Measurements from ENCODE around the gene NLGN1.

The NLGN1 gene

GRCh38 chr3:173744895-173745294 lies 347.4 kb downstream of the NLGN1 start:
- TF ChIP-seq CTCF (IDR thresholded peaks at IDR 0.05) (no peak), ZFX (IDR thresholded peaks at IDR 0.05; ENCODE audit: borderline replicate concordance) (no peak)

DNA sequence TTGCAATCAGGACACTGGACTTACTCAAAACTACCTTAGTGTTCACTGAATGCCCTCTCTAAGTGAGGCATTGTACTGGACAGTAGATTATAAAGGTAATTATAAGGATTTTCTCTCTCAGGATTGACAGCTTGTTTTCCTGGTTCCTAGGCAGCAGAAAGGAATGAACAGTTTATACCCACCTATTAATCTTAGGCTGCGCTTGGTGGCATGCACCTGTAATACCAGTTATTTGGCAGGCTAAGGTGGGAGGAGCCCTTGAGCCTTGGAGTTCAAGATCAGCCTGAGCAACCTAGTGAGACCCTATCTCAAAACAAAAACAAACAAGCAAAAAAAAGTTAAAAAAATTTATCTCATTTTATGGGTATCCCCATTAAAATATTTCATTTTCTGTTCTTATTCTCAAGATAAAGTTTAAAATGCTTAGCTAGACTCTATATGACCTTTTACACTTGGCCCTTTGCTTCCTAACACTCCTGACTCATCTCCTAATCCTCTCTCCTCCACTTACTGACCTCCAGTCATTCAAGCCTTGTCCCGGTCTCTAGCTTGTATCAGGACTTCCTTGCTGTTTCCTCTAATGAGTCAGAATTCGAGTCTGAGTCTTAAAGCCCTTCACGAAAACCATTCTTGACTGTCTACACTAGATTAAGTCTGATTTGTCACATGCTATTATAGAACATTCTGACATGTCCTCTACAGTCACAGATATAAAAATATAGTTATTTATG lies 348.6 kb downstream of the NLGN1 start:
- H3K27ac ChIP-seq, result no peak overlapping the region
- no peak for TF ChIP-seq ZFX (IDR thresholded peaks at IDR 0.05; ENCODE audit: borderline replicate concordance)
- TF ChIP-seq CTCF (IDR thresholded peaks at IDR 0.05), result no peak

More at GRCh38 chr3:173744895-173745294, 347.4 kb downstream of the NLGN1 start:
- no peak overlapping the region for H3K27ac ChIP-seq

DNA sequence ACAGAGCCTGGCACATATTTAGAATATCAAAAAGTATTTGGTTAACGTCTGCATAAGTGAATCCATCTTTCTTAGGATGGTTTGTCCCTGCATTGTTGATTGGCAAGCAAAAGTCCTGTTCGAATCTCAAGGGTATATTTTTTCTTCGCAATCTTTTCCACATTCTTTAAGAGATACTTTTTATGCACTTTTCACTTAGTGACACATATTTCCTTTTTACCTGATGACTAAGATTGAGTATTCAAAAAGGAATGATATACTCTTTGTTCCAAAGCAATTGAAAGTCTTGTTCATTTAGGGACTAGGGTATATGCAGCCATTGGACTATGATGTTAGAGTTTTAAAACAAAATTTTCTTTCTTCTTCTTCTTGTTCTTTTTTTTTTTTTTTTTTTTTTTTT lies 349.9 kb downstream of the NLGN1 start:
- peak overlapping the region; percentile 31; the same call in 1 of the 2 replicates for H3K27ac ChIP-seq
- TF ChIP-seq ZFX (IDR thresholded peaks at IDR 0.05; ENCODE audit: borderline replicate concordance), result no peak
- no peak for TF ChIP-seq CTCF (IDR thresholded peaks at IDR 0.05)

GRCh38 chr3:173748105-173748504 lies 350.6 kb downstream of the NLGN1 start:
- TF ChIP-seq CTCF (IDR thresholded peaks at IDR 0.05), result no peak
- TF ChIP-seq ZFX (IDR thresholded peaks at IDR 0.05; ENCODE audit: borderline replicate concordance), result no peak

DNA sequence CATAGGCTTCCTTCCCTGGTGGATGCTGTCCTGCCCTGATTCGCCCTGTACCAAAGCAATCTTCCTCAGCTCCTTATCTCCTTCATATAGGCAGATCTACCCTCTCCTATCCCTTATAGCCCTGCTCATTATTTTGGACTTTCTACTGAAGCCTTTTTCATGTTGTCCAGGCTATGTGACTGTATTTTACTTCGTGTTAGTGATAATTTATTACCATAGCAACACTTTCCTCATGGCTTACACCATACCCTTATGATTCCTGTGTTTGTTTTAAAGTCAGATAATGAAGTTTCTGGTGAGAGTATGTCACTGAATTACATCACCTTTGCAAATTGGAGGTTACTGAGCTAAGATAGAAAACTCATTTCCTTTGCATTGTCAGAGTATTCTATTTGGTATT lies 352.6 kb downstream of the NLGN1 start:
- H3K27ac ChIP-seq, result no peak overlapping the region
- TF ChIP-seq ZFX (IDR thresholded peaks at IDR 0.05; ENCODE audit: borderline replicate concordance), result no peak
- no peak for TF ChIP-seq CTCF (IDR thresholded peaks at IDR 0.05)

More at GRCh38 chr3:173748105-173748504, 350.6 kb downstream of the NLGN1 start:
- peak overlapping the region; percentile 31; the same call in 1 of the 2 replicates for H3K27ac ChIP-seq

DNA sequence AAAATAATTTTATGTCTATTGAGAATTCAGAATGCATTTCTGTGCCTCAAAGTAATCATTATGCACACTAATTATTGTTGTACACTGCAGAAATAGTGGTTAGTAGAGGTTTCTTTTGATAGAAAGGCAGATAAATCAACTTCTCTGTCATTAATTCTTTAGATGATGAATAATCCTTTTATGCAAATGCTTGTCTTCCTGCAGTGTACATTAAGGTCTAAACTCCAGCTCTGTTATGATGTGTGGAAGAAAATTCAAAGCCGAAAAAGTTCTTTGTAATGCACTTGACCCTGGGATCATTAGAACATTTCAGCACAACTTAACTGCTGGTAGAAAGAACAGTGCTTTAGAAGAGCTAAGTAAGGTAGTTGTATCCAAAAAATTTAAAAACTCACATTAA lies 353.0 kb downstream of the NLGN1 start:
- H3K27ac ChIP-seq, result no peak overlapping the region
- TF ChIP-seq ZFX (IDR thresholded peaks at IDR 0.05; ENCODE audit: borderline replicate concordance), result no peak
- no peak for TF ChIP-seq CTCF (IDR thresholded peaks at IDR 0.05)

DNA sequence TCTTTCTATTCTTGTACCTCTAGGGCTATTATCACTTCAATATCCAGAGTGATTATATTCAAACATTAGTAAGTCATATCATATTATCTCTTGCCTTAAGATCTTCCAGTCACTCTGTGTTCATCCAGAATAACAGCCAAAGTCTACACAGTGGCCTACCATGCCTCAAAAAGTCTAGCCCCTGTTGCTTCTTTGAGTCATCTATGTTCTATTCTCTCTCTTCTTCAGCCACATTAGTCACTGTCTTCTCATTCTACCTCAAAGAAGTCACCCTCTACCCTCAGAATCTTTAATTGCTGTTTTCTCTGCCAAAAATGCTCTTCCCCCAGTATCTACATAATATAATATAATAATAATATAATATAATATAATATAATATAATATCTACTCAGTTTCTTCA lies 356.0 kb downstream of the NLGN1 start:
- TF ChIP-seq CTCF (IDR thresholded peaks at IDR 0.05), result no peak
- no peak for TF ChIP-seq ZFX (IDR thresholded peaks at IDR 0.05; ENCODE audit: borderline replicate concordance)
- H3K27ac ChIP-seq, result no peak overlapping the region
